Activated CD8-positive, alpha-beta memory T cell treated with anti-CD3 and anti-CD28 coated beads, Interleukin-2, amount 10 ng/mL, durations not matched to agents 7 days and 5 days (primary cell): ENCODE data around the gene SPRYD3. TPM values are rescaled to one million over a fixed set of nuclear protein-coding genes. Genes with fewer than 3 reads are reported as not detected.
"Not testable (repeated sequence)": the region's sequence is repeated elsewhere in the genome, so short reads cannot be mapped to it uniquely, and the experiment has no call there.

Source experiments
- ATAC-seq: fragments of 150-1000 bp; cut with Tn5 transposase; one replicate; pipeline ENCODE4 v1.10.0; 2021; ENCODE audit warnings: moderate library complexity
- CTCF ChIA-PET: fragments of 350-600 bp; sonication (Branson Sonifier 250); formaldehyde crosslinking; loops from one replicate; lab custom pipeline; 2021; ENCODE audit warnings: antibody characterized with exemption; lab: Charles Lee
- DNase-seq: peaks from one replicate; pipeline ENCODE4 v3.0.0-alpha.2; 2020
- H3K27ac Mint-ChIP-seq: one replicate; pipeline ENCODE4 v1.8.0; 2021; ENCODE audit warnings: mild to moderate bottlenecking, mixed read lengths
- H3K27me3 Mint-ChIP-seq: one replicate; pipeline ENCODE4 v1.8.0; 2021; ENCODE audit warnings: mixed read lengths
- H3K36me3 Mint-ChIP-seq: one replicate; pipeline ENCODE4 v1.8.0; 2021; ENCODE audit warnings: mild to moderate bottlenecking, mixed read lengths
- H3K4me1 Mint-ChIP-seq: one replicate; pipeline ENCODE4 v1.8.0; 2021; ENCODE audit warnings: mixed read lengths
- H3K4me3 Mint-ChIP-seq: one replicate; pipeline ENCODE4 v1.8.0; 2021; ENCODE audit warnings: mild to moderate bottlenecking, moderate library complexity, mixed read lengths
- H3K9me3 Mint-ChIP-seq: one replicate; pipeline ENCODE4 v1.8.0; 2022; ENCODE audit warnings: low read depth, mixed read lengths
- total RNA-seq, 2 experiments: library from RNA; stranded (reverse); gene quantifications; one replicate each; pipeline ENCODE4 v1.2.3, GENCODE V29; 2021

The SPRYD3 gene
- total RNA-seq, 2 experiments from 2014 or later, result 27.8 to 29.7 TPM

GRCh38 chr12:53098354-53098981 lies 19.3 kb upstream of the SPRYD3 start:
- H3K27ac Mint-ChIP-seq, result peak overlapping the region; percentile 80
- CTCF ChIA-PET, result interaction anchor here (0.8 to 8.0 kb wide), 27 partner anchors 8 to 403 kb away, joined by 3 to 298 read pairs (median 5); partner anchors contain the start of genes CSAD, PFDN5, SPRYD3 and TARBP2
- peaks cover 4% of the 10 kb centered on the region for H3K27me3 Mint-ChIP-seq
- H3K9me3 Mint-ChIP-seq, result no peaks in the 10 kb centered on the region
- DNase-seq (no peak), ATAC-seq (no peak)
- no peaks in the 10 kb centered on the region for H3K36me3 Mint-ChIP-seq
- peak overlapping the region; percentile 72 for H3K4me3 Mint-ChIP-seq
- peaks cover 56% of the 10 kb centered on the region for H3K4me1 Mint-ChIP-seq

GRCh38 chr12:53097564-53098353 lies 18.6 kb upstream of the SPRYD3 start, which contains the start of gene IGFBP6:
TSS of gene IGFBP6 (plus strand) at chr12:53097667. CDS start at chr12:53097718, 51 bp downstream.
- Mint-ChIP-seq H3K9me3 (no peaks in the 10 kb centered on the region), H3K36me3 (no peaks in the 10 kb centered on the region), H3K4me1 (peaks cover 50% of the 10 kb centered on the region), H3K27ac (peak within 1 kb of the TSS; percentile 80), H3K27me3 (peaks cover 4% of the 10 kb centered on the region), H3K4me3 (peak within 1 kb of the TSS; percentile 72)
- CTCF ChIA-PET, result interaction anchor here (1.1 to 8.0 kb wide), 12 partner anchors 11 to 112 kb away, joined by 3 to 298 read pairs (median 9); partner anchors contain the start of gene SPRYD3
- ATAC-seq (peak; percentile 83), DNase-seq (peak; percentile 82)

DNA sequence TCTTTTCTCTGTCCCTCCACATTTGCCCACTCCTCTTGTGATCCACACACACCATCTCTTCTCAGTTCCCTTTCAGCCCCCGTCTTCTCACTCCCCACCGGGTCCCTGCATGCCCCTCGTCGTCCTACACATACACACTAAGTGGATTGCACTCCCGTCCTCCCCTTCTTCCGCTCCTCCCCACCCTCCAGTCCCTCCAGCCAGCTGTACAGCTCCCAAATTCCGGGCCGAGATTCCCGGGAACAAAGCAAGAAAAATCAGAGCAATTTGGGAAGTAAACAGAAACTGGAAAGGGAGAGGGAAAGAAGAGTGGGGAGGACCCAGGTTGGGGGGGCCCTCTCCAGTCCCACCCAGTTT lies 18.0 kb upstream of the SPRYD3 start:
- peak overlapping the region; percentile 65 for H3K4me3 Mint-ChIP-seq
- no peak for DNase-seq
- peak overlapping the region; percentile 69 for H3K27ac Mint-ChIP-seq
- no peaks in the 10 kb centered on the region for H3K9me3 Mint-ChIP-seq
- peaks cover 44% of the 10 kb centered on the region for H3K4me1 Mint-ChIP-seq
- CTCF ChIA-PET, result interaction anchor here (1.5 to 8.0 kb wide), 6 partner anchors 11 to 50 kb away, joined by 3 to 298 read pairs (median 38); partner anchors contain the start of gene SPRYD3
- H3K36me3 Mint-ChIP-seq, result no peaks in the 10 kb centered on the region
- H3K27me3 Mint-ChIP-seq, result peaks cover 4% of the 10 kb centered on the region
- no peak for ATAC-seq

DNA sequence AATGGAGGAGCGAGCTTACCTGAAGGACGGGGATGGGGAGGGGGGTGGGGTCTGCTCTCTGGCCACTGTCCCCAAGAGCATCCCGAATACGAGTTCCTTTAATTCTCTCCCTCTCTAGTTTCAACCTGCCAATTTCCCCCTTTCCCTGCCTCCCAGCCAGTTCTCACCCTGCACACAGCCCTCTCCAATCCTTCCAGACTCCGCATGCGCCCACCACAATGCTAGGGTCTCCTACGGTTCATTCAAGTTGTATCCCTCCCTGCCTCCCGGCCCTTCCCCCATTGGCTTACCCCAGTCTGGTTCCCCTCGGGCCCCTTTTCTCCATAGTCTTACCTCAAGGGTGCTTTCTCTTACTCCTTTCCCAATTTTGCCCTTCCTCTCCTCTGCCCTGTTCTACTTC lies 17.6 kb upstream of the SPRYD3 start:
- no peak for DNase-seq
- CTCF ChIA-PET, result interaction anchor here (3.3 to 8.0 kb wide), 5 partner anchors 12 to 50 kb away, joined by 32 to 298 read pairs (median 40); partner anchors contain the start of gene SPRYD3
- H3K9me3 Mint-ChIP-seq, result no peaks in the 10 kb centered on the region

GRCh38 chr12:53096089-53096741 lies 17.0 kb upstream of the SPRYD3 start:
- DNase-seq (no peak), ATAC-seq (no peak)
- H3K4me3 Mint-ChIP-seq, result peak overlapping the region; percentile 65
- H3K27ac Mint-ChIP-seq, result no peak overlapping the region
- no peaks in the 10 kb centered on the region for H3K9me3 Mint-ChIP-seq
- H3K27me3 Mint-ChIP-seq, result peaks cover 4% of the 10 kb centered on the region
- H3K36me3 Mint-ChIP-seq, result no peaks in the 10 kb centered on the region
- CTCF ChIA-PET, result interaction anchor here (3.3 to 6.8 kb wide), 4 partner anchors 11 to 49 kb away, joined by 29 to 55 read pairs (median 34); no protein-coding TSS in a partner anchor
- H3K4me1 Mint-ChIP-seq, result peaks cover 39% of the 10 kb centered on the region

More for the DNA sequence above, 17.6 kb upstream of the SPRYD3 start:
- Mint-ChIP-seq H3K4me1 (peaks cover 40% of the 10 kb centered on the region), H3K27ac (peak overlapping the region; percentile 69), H3K36me3 (no peaks in the 10 kb centered on the region), H3K27me3 (peaks cover 4% of the 10 kb centered on the region), H3K4me3 (peak overlapping the region; percentile 65)
- no peak for ATAC-seq

- H3K27me3 Mint-ChIP-seq, H3K36me3 Mint-ChIP-seq, H3K4me3 Mint-ChIP-seq, DNase-seq, ATAC-seq, H3K9me3 Mint-ChIP-seq, H3K27ac Mint-ChIP-seq: not testable (repeated sequence)
- CTCF ChIA-PET, result interaction anchor here (4.8 to 6.8 kb wide), 2 partner anchors 29 to 40 kb away, joined by 29 to 55 read pairs; no protein-coding TSS in a partner anchor
- H3K4me1 Mint-ChIP-seq, result peaks cover 36% of the 10 kb centered on the region
Measured at GRCh38 chr12:53095596-53095895, 16.4 kb upstream of the SPRYD3 start.

- ATAC-seq, H3K27ac Mint-ChIP-seq, H3K36me3 Mint-ChIP-seq, H3K4me3 Mint-ChIP-seq, H3K9me3 Mint-ChIP-seq, H3K27me3 Mint-ChIP-seq, DNase-seq: not testable (repeated sequence)
- CTCF ChIA-PET, result interaction anchor here (0.7 to 6.8 kb wide), 4 partner anchors 11 to 100 kb away, joined by 3 to 55 read pairs (median 17); no protein-coding TSS in a partner anchor
- H3K4me1 Mint-ChIP-seq, result peaks cover 32% of the 10 kb centered on the region
Measured at GRCh38 chr12:53094796-53095595, 15.8 kb upstream of the SPRYD3 start.

- no peak overlapping the region for H3K27ac Mint-ChIP-seq
- H3K4me3 Mint-ChIP-seq, result no peak overlapping the region
Measured at GRCh38 chr12:53094394-53094787, 15.2 kb upstream of the SPRYD3 start.

DNA sequence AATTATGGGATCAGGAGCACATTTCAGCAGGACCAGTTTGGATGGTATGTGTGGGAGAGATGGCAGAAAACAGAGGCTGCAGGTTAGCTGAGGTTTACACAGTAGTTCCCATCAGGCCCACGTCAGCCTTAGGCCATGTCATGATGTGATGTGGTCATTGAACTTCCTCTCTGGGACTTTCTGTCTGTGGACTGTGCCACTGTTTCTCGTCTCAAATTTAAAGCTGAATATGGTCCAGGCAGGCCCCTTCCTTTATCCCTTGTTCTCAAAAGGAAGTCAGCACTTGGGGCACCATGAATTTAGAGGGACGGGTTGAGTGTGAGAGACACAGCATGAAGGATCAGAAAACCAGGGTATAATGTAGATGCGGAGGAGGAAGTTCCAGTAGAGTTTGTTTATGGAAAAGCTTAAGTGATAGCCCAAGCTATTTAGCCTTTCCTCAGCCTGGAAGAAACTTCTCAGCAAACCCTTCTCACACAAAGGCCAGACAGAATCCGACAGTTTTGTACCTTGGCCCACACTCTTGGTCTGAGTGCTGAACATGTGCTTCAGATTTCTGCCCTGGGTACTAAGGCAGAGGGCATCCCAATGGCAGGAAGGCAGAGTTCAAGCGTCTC lies 14.7 kb upstream of the SPRYD3 start:
- H3K4me1 Mint-ChIP-seq, result peaks cover 26% of the 10 kb centered on the region
- no peak overlapping the region for H3K27ac Mint-ChIP-seq
- no peak overlapping the region for H3K4me3 Mint-ChIP-seq
- DNase-seq (no peak), ATAC-seq (no peak)
- peaks cover 5% of the 10 kb centered on the region for H3K27me3 Mint-ChIP-seq
- H3K9me3 Mint-ChIP-seq, result no peaks in the 10 kb centered on the region
- no peaks in the 10 kb centered on the region for H3K36me3 Mint-ChIP-seq
- CTCF ChIA-PET, result interaction anchor here (0.7 to 6.8 kb wide), 5 partner anchors 8 to 101 kb away, joined by 3 to 55 read pairs (median 5); no protein-coding TSS in a partner anchor

More at GRCh38 chr12:53094394-53094787, 15.2 kb upstream of the SPRYD3 start:
- Mint-ChIP-seq H3K9me3 (no peaks in the 10 kb centered on the region), H3K27me3 (peaks cover 4% of the 10 kb centered on the region), H3K36me3 (no peaks in the 10 kb centered on the region), H3K4me1 (peaks cover 31% of the 10 kb centered on the region)
- DNase-seq, result no peak
- ATAC-seq, result no peak
- CTCF ChIA-PET, result interaction anchor here (0.7 to 6.8 kb wide), 4 partner anchors 11 to 100 kb away, joined by 3 to 55 read pairs (median 17); no protein-coding TSS in a partner anchor

- H3K27ac Mint-ChIP-seq, result no peak overlapping the region
- DNase-seq (no peak), ATAC-seq (no peak)
- H3K36me3 Mint-ChIP-seq, result no peaks in the 10 kb centered on the region
- CTCF ChIA-PET, result interaction anchor here (1.2 to 4.8 kb wide), 3 partner anchors 9 to 26 kb away, joined by 3 to 29 read pairs (median 3); partner anchors contain the start of gene SOAT2
- H3K27me3 Mint-ChIP-seq, result peaks cover 18% of the 10 kb centered on the region
- H3K9me3 Mint-ChIP-seq, result no peaks in the 10 kb centered on the region
- no peak overlapping the region for H3K4me3 Mint-ChIP-seq
- peaks cover 11% of the 10 kb centered on the region for H3K4me1 Mint-ChIP-seq
Measured at GRCh38 chr12:53091756-53092155, 12.6 kb upstream of the SPRYD3 start.

DNA sequence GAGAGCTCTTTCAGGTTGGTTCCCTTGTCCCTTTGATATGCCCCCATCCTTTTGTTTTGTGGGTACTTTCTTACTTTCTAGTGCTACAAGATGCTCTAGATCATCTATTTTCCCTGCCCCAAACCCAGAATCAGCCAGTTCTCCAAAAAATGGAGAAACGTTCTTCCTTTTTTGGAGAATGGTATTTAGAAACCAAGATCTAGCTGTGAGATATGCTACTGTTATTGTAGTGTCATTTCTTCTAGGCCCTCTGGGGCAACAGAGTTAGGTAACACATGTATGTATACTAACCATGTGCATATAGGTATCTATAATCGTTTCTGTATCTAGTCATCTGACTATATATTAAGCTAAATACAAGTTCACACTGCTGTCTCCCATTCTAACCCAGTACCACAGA lies 11.4 kb upstream of the SPRYD3 start:
- ATAC-seq, result peak; percentile 27
- Mint-ChIP-seq H3K27ac (no peak overlapping the region), H3K27me3 (peaks cover 21% of the 10 kb centered on the region), H3K9me3 (no peaks in the 10 kb centered on the region), H3K4me3 (no peak overlapping the region), H3K36me3 (no peaks in the 10 kb centered on the region), H3K4me1 (peaks cover 10% of the 10 kb centered on the region)
- CTCF ChIA-PET, result interaction anchor here (0.6 to 1.2 kb wide), 4 partner anchors 9 to 813 kb away, joined by 3 to 4 read pairs (median 4); no protein-coding TSS in a partner anchor
- no peak for DNase-seq

DNA sequence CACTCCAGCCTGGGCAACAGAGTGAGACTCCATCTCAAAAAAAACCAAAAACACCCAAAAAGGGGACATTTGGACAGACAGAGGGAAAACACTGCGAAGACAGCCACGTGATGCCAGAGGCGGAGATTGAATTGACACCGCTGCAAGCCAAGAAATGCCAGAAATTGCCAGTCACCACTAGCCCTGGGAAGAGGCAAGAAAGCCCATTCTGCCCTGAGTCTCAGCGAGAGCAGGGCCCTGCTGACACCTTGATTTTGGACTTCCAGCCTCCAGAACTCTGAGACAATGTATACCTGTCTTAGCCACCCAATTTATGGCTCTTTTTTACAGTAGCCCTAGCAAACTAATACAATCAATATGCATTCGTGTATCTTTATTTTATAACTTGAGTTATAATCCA lies 10.9 kb upstream of the SPRYD3 start:
- Mint-ChIP-seq H3K27ac (no peak overlapping the region), H3K9me3 (no peaks in the 10 kb centered on the region), H3K36me3 (no peaks in the 10 kb centered on the region), H3K27me3 (peaks cover 21% of the 10 kb centered on the region), H3K4me1 (peaks cover 10% of the 10 kb centered on the region), H3K4me3 (no peak overlapping the region)
- CTCF ChIA-PET, result interaction anchor here (0.6 to 1.2 kb wide), 3 partner anchors 9 to 36 kb away, joined by 3 to 4 read pairs (median 4); no protein-coding TSS in a partner anchor
- ATAC-seq (no peak), DNase-seq (no peak)
